Fibroblast of skin of right quadriceps (primary cell): Measurements from ENCODE around the gene CHCHD6.

ENCODE experiments used
- DNase-seq: peaks from one replicate; pipeline ENCODE4 v3.0.0-alpha.2; 2013

Gene CHCHD6

GRCh38 chr3:126713199-126713598, 9.2 kb downstream of the CHCHD6 start:
- DNase-seq = no peak

- DNase-seq = no peak
Measured at GRCh38 chr3:126714276-126714900, 10.3 kb downstream of the CHCHD6 start.

- no peak for DNase-seq
Measured at GRCh38 chr3:126714921-126715320, 10.9 kb downstream of the CHCHD6 start.

GRCh38 chr3:126715432-126715831, 11.4 kb downstream of the CHCHD6 start:
- DNase-seq = no peak

- DNase-seq = no peak
Measured at GRCh38 chr3:126716057-126716456, 12.0 kb downstream of the CHCHD6 start.

- no peak for DNase-seq
Measured at GRCh38 chr3:126718561-126719445, 14.8 kb downstream of the CHCHD6 start.

- no peak for DNase-seq
Measured at GRCh38 chr3:126720596-126720995, 16.6 kb downstream of the CHCHD6 start.

- no peak for DNase-seq
Measured at GRCh38 chr3:126721246-126721645, 17.2 kb downstream of the CHCHD6 start.

GRCh38 chr3:126723237-126723636, 19.2 kb downstream of the CHCHD6 start:
- DNase-seq = no peak

- no peak for DNase-seq
Measured at GRCh38 chr3:126723801-126724200, 19.8 kb downstream of the CHCHD6 start.

GRCh38 chr3:126728680-126729079, 24.6 kb downstream of the CHCHD6 start:
- no peak for DNase-seq

GRCh38 chr3:126730376-126730775, 26.3 kb downstream of the CHCHD6 start:
- DNase-seq = no peak

GRCh38 chr3:126731044-126731443, 27.0 kb downstream of the CHCHD6 start:
- DNase-seq = no peak

GRCh38 chr3:126732281-126733060, 28.4 kb downstream of the CHCHD6 start:
- DNase-seq = no peak

- no peak for DNase-seq
Measured at GRCh38 chr3:126733061-126733430, 29.0 kb downstream of the CHCHD6 start.

GRCh38 chr3:126734106-126734723, 30.2 kb downstream of the CHCHD6 start:
- DNase-seq = no peak

- no peak for DNase-seq
Measured at GRCh38 chr3:126737527-126737926, 33.5 kb downstream of the CHCHD6 start.

GRCh38 chr3:126742057-126742456, 38.0 kb downstream of the CHCHD6 start:
- no peak for DNase-seq

GRCh38 chr3:126743350-126743749, 39.3 kb downstream of the CHCHD6 start:
- no peak for DNase-seq

GRCh38 chr3:126743781-126744180, 39.7 kb downstream of the CHCHD6 start:
- DNase-seq = no peak

- DNase-seq = no peak
Measured at GRCh38 chr3:126745760-126746394, 41.8 kb downstream of the CHCHD6 start.

- peak; percentile 53 for DNase-seq
Measured at GRCh38 chr3:126746395-126747177, 42.5 kb downstream of the CHCHD6 start.
